ENCODE results near the gene NAA16.
"Not testable (repeated sequence)": the region's sequence is repeated elsewhere in the genome, so short reads cannot be mapped to it uniquely, and the experiment has no call there.

The NAA16 gene

DNA sequence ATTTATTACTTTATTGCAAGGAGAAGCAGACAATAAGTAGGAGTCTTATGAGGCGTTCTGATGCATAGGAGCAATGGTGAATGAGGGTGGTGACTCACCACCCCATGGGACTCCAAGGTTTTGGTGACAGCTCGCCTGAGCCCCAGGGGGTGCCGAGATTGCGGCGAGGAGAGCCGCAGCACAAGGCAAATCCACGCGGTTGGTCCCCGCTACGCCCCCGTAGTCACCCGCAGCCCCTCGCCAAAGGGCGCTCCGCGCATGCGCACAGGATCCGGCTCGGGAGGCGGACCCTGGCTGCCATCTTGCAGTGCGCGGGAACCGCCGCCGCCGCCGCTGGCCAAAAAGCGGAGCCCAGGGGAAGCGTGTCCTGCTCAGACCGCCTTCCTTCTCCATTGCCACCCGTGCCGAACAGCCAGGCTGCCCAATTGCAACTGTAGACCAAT lies at the start of gene NAA16:
NAA16 (plus strand) TSS at position 305 of the 443 bp plus-strand sequence. CDS start 262 bp downstream, outside the sequence.
- DNase-seq = peak; percentile 91

DNA sequence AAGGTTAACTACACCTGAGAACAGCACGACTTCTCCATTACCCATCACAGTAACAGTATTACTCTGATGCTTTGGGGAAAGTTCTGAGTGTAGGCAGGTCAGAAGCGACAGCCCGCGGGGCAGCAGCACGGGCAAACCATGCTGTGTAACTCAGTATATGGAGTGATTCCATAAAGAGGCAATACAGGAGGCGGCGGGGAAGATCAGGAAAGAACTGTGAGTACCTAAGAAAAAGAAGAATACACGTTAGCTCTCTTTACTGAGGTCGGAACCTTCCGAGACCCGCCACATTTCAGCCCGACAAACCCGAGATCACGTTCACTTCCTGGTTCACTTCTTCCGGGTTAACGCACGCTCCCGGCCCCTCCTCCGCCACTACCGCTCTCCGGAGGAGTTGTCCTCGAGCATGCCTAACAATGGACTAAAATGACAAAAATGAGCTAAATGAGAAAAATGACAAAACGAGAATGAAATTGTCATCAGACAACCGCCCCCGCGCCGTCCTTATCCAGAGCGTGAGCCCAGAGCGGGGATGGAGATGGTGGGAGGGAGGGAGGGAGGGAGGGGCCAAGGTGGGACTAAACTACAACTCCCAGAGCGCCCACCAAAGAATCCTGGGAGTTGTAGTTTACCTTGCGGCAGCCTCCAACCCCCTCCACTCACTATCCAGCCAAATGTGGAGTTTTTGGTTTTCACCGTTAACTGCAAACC lies 47.7 kb upstream of the NAA16 start, which contains the start of gene MTRF1:
MTRF1 (minus strand) TSS at position 316 of the 711 bp plus-strand sequence. CDS start 2,669 bp downstream, outside the sequence.
- DNase-seq = peak; percentile 95

DNA sequence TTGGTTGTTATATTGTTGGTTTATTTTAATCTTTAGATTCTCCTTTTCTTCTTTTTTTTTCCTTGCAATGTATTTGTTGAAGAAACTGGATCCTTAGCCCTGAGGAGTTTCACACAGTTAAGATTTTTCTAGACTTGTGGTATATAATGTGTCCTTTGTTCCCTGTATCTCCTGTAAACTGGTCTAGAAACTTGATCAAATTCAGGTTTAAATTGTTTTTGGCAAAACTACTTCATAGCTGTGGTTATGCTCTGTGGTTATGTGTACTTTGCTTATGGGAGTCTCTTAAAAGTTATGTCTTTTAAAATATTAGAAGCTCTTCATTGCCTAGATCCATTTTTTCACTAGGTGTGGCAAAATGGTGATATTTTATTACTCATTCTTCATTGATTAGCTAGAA lies 44.0 kb upstream of the NAA16 start:
- no peak for DNase-seq

DNA sequence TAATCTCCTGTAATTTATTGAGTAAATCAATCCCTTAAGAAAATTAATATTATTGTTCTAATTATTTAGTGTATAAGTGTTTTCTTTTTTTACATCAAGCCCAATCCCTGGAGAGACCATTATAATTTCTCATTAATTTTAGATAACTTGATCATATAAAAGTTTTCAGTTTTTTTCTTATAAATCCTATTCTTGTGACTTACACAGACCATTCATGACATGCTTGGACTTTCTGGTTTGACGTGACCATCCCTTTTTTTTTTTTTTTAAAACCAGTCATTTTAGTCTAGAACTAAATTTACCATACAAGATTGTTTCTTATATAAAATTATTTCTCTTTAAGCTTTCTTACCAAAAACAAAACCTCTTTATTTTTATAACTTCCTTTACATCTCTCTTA lies 42.3 kb upstream of the NAA16 start:
- peak; percentile 57 for DNase-seq

DNA sequence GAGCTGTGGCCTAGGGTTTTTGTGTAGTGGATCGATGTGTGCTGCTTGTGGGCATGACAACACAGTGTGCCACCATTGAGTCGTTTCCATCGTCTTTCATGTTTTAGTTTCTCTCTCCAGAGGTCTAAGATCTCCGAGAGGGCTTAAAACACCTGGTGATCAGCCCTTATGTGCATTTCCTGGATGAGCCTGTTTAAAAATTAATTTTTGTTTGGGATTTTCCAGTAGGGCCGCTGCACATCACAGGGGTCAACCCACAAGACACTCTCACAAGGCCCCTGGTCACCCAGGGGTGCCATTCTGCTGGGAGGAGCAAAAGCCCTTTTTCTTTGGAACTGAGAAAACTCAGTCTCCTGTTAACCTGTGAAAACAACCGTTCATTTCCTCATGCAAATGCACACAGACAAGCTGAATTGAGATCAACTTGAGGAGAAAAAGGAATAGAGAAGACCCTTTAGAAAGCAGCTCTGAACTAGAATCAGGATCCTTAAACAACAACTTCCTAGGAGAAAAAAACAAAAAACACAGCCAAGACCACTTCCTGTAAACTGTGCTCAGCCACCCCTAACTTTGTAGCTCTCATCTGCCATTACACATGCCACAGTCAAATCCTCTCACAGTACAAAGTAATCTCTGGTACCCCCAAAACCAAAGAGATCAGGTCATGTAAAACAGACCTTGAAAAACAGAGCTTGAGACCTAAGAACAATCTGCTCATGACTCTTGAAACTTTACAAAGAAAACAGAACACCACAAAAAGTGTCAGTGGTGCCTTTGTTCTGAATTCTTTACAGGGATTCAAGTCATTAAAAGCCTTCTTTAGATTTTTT lies 39.4 kb upstream of the NAA16 start:
- DNase-seq = no peak

DNA sequence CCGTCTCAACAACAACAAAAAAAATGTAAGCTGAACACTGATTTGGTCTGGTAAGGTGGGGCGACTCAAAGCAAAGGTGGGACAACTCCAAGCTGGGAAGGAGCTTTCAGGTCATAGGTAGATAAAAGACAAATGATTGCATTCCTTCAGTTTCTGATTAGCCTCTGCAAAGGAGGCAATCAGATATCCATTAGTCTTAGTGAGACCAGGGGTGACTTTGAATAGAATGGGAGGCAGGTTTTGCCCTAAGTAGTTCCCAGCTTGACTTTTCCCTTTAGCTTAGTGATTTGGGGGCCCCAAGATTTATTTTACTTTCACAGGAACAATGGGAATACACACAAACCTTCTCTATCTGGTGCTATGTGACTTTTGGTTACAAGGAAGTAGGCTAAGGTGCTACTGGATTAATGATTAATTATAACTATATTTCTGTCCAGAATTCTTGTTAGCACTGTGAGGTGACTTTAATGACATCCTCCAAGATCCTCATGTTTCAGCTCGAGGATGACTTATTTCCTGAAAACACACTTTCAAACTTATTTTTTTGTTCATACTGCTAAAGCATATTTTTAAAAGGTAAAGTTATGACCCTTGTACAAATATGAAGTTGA lies 37.1 kb upstream of the NAA16 start:
- DNase-seq = no peak

DNA sequence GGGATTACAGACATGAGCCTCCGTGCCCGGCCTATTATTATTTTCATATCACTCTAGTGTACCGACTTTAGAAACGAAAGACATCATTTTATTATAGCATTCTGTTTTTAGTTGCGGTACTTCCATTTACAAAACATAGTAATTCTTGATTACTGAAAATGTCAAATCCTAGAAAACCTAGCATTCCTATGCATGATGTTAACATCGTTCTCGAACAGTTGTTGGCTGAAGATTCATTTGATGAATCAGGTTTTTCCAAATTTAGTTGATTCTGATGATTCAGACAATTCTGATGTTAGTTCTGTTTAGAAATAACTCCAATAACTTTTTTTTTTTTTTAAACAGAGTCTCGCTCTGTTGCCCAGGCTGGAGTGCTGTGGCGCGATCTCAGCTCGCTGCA lies 36.2 kb upstream of the NAA16 start:
- DNase-seq = no peak

DNA sequence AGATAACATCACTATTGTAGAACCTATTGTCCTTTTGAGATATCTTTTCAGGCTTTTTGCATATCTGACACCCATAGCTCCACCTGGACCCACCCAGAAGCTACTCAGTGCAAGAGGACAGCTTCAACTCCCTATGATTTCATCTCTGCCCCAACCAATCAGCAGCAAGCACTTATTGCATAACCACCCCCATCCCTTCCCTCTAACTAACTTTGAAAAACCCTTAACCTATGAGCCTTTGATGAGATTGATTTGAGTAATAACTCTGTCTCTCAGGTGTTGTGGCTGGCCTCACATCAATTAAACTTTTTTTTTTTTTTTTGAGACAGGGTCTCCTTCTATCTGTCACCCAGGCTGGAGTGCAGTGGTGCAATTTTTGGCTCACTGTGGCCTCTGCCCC lies 34.2 kb upstream of the NAA16 start:
- no peak for DNase-seq

DNA sequence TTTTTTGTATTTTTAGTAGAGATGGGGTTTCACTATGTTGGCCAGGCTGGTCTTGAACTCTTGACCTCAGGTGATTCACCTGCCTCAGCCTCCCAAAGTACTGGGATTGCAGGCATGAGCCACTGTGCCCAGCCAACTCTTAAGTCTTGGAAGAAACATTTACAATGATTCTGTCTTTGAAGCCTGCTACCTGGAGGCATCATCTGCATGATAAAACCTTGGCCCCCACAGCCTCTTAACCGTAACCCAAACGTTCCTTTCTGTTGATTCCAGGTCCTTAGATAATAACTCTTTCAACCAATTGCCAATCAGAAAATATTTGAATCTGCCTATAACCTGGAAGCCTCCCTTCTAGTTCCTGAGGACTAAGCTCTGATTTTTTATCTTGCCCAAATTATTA lies 31.9 kb upstream of the NAA16 start:
- DNase-seq = not testable (repeated sequence)

DNA sequence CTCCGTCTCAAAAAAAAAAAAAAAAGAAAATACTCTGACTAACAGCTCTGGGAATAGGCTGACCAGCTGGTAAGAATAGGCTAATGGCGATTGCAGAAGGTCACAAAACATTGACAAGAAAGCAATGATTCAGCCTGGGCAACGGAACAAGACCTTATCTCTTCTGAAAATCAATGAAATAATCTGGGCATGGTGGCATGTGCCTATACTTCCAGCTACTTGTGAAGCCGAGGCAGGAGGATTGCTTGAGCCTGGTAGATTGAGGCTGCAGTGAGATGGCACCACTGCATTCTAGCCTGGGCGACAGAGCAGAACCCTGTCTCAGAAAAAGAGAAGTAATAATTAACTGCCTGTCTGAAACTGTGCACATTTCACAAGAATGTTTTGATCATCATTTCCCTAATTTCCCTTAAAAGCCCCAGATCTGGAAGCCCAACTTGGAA lies 28.9 kb upstream of the NAA16 start:
- no peak for DNase-seq

DNA sequence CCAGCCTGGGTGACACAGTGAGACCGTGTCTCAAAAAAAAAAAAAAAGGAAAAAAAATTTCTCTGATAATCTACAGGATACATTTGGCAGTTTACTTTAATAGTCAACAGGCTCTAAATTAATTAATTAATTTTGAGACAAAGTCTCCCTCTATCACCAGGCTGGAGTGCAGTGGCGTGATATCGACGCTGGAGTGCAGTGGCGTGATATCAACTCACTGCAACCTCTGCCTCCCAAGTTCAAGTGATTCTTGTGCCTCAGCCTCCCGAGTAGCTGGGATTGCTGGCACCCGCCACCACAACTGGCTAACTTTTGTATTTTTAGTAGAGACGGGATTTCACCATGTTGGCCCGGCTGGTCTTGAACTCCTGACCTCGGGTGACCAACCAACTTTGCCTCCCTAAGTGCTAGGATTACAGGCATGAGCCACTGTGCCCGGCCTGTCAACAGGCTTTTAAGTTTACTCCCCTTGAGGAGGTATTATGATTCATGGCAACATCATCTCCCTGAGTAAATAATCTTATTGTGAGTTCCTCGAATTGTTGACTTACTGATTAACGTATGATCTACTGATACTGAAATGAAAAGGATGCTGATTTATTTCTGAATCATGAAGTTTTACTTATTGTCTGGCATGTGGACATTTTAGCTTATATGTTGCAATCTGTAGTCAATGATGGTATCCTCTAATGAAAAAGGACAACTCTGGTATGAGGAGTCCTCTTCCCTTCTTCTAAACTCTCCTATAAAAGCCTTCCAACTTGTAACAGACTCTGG lies 26.4 kb upstream of the NAA16 start:
- no peak for DNase-seq

DNA sequence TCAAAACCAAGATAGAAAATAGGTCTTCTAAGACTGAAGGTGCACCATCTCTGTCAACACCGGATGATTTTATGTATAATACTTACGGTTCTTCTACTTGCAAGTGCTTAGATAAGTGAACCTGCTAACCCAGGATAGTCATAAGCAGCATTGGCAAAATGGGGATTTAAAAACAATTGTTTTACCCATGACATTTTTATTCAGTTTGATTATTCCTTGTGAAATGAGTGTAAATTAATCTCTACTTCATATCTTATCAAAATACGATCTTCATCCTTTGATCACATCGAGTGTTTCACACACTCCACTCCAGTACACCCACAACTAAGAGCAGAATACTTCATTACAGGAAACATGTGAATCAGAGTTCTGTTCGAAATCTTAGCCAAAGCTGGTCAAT lies 24.7 kb upstream of the NAA16 start:
- no peak for DNase-seq

DNA sequence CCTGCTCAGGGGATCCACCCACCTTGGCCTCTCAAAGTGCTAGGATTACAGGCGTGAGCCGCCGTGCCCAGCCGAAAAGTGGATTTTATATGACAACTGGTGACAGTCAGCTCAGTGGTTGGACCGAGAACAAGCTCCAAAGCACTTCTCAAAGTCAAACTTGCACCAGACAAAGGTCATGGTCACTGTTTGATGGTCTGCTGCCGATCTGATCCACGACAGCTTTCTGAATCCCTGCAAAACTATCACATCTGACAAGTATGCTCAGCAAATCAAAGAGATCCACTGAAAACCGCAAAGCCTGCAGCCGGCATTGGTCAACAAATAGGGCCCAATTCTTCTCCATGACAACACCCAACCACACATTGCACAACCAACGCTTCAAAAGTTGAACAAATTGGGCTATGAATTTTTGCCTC lies 21.6 kb upstream of the NAA16 start:
- no peak for DNase-seq

DNA sequence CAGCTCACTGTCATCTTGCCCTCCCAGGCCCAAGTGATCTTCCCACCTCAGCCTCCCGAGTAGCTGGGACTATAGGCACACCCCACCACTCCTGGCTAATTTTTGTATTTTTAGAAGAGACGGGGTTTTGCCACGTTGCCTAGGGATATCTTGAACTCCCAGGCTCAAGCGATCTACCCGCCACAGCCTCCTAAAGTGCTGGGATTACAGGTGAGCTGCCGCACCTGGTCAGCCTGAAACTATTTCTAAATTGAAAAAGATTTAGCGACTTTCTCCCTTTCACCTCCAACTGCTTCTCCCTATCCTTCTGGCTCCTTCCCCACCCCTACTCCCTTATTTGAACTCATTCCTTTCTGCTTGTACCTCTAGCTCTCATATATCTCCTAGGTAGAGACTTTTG lies 19.8 kb upstream of the NAA16 start:
- DNase-seq = no peak

DNA sequence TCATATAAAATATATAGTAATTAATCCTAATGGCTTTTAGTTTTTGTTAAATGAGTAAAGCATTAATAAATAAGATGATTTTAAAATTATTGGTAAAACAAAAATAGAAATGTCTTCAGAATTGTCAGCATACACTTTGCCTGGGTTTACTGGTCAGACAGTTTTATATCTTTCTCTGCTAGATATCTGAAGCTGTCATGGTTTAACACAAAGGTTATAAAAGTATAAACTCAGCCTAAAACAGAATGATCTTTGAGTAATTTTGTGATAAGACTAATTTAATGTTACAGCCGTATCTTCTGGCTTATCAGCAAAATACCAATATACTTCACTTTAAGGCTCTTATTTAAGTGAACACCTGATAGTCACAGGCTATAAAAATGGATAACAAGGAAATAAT lies 17.8 kb upstream of the NAA16 start:
- no peak for DNase-seq

DNA sequence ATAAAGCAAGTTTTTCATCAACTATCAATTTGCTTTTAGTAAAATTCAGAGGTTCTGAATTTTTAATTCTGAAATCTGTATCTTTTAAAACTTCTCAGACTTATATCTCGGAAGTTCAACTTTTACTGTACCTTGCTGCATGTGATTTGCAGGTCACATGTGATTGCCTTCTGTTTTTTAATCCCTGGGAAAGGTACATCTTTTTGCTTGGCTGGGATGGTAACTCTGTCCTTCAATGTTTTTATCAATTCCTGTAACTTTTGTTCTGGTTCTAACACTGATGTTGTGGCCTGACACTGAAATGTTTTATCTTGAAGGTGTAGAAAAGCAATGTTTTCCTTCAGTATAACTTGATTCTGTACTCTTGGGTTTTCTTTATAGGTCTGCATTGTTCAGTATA lies 16.2 kb upstream of the NAA16 start:
- no peak for DNase-seq

DNA sequence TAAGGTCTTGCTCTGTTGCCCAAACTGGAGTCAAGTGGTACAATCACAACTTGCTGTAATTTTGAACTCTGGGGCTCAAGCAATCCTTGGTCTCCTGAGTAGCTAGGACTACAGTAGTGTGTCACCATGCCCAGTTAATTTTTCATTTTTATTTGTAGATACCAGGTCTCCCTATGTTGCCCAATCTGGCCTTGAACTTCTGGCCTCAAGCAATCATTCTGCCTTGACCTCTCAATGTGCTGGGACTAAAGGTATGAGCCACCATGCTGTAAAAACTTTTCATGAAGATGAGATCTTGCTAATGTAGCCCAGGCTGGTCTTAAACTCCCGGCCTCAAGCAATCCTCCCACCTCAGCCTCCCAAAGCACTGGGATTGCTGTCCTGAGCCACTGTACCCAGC lies 15.1 kb upstream of the NAA16 start:
- no peak for DNase-seq

DNA sequence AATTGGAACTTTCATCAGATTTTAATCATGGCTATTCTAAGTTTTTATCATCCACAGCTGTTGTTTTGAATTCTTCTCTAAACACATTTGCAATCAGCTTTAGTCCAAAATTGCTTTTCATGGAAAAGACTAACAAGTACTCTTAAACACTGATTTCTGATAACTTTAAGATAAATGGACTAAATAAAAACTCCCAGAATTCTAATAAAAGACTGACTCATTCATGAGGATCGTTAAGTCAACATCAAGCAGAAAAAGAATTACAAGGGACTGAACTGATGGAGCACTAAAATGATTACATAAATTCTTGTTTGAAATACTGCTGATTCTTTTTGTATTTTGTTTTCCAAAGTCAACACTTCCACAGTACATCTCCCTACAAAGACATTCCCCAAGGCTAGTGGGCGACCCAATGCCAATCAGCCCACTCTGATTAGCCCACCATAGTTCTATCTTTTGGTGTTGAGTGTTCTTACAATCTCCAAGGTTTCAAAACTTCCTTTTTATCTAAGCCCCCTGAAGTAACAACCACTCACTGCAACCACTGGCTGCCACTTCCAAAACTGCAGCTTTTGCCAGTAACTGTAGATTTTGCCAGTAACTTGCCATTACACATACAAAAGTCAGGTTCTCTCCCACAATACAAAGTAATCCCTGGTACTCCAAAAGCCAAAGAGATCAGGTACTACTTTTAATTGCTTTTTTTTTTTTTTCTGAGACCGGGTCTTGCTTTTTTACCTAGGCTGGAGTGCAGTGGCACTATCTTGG lies 14.0 kb upstream of the NAA16 start:
- no peak for DNase-seq

DNA sequence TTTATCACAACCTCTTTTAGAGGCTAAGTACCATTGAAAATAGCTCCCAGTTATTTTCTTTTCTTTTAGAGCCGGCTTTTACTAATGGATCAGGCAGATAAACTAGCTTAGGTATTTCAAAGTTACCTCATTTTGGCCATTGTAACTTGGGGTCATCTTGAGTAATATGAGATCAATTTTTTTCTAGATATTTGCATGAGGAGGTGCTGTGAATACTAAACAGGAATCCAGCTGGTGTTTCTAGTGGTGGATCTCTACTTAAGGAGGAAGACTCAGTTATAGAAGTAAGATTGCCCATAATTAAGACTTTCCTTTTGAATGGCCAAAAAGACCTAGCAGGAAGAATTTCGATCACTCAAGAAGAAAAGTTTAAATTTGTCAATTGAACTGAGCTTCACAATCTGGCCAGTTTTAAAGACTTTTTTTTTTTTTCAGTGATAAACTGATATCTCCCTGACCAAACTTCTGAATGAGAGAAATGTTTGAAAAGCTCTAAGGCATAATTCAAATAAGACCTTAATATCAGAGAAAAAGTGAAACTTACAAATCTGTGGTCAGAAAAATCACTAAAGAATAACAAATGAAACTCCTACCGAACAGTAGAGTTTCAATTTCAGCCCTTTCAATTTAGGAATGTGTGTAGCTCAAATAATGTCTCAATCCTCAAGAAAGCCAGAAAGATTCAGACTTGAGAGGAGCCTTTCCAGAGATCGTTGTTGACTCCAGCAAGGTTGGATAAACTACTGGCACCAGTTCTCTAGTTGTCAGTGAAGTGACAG lies 11.6 kb upstream of the NAA16 start:
- DNase-seq = no peak

DNA sequence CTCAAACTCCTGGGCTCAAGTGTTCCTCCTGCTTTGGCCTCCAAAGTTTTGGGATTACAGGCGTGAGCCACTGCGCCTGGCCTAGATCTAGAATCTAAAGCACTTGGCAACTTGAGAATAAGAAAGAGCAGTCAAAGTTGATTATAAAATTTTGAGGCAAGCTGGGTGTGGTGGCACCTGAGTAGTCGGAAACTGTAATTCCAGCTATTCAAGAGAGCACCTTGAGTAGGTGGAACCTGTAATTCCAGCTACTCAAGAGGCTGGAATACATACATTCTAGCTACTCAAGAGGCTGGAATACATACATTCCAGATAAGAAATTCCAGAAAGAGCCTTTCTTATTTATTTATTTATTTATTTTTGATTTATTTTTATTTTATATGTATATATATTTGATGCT lies 8.3 kb upstream of the NAA16 start:
- DNase-seq = no peak

DNA sequence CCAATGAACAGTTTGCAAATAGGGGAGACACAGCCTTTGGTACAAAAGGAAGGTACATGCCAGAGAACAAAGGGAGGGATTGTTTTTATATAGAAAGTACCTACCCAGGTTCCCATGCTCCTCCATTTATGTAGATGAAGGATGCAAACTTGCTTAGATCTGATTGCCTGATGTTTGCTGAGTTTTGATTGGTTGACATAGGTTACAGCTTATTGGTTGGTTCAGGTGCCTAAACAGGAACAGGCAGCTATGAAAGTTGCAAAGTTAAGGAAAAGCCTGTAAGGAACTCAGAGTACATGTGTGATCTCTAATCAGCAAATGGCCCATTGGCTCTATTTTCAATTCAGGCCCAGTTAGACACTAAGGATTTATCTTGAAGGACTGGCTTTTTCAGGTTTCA lies 6.5 kb upstream of the NAA16 start:
- no peak for DNase-seq

Data from hematopoietic multipotent progenitor cell treated with erythropoietin and hydrocortisone succinate and interleukin-3 and kit ligand, for 6 days (in vitro differentiated cells).